GM10266 (cell line): Measurements from ENCODE around the gene TAMALIN.

Experiments
- DNase-seq: peaks from one replicate; pipeline ENCODE4 v3.0.0; 2012; ENCODE audit errors: extremely low spot score
- CTCF ChIP-seq: IDR thresholded peaks from 2 replicates; pipeline ENCODE4 v1.5.1; 2012; ENCODE audit warnings: mild to moderate bottlenecking, low read depth; ENCODE audit not compliant: control insufficient read depth, insufficient read depth; ENCODE audit errors: missing control alignments

TAMALIN gene

GRCh38 chr12:51984657-51985056 is 22.1 kb upstream of the TAMALIN start:
- no peak for TF ChIP-seq CTCF
- DNase-seq, result no peak

- no peak for DNase-seq
- no peak for TF ChIP-seq CTCF
These were observed 21.5 kb upstream of the TAMALIN start for GRCh38 chr12:51985154-51985835.

GRCh38 chr12:51986834-51987233 is 19.9 kb upstream of the TAMALIN start:
- no peak for DNase-seq
- TF ChIP-seq CTCF, result no peak

GRCh38 chr12:51992246-51992645 is 14.5 kb upstream of the TAMALIN start:
- no peak for TF ChIP-seq CTCF
- DNase-seq, result no peak

- no peak for DNase-seq
- no peak for TF ChIP-seq CTCF
These were observed 12.3 kb upstream of the TAMALIN start for GRCh38 chr12:51994539-51994820.

GRCh38 chr12:51994959-51995358 is 11.8 kb upstream of the TAMALIN start:
- no peak for DNase-seq
- no peak for TF ChIP-seq CTCF

GRCh38 chr12:51997136-51997535 is 9.6 kb upstream of the TAMALIN start:
- no peak for TF ChIP-seq CTCF
- DNase-seq, result no peak
